Stimulated activated CD8-positive, alpha-beta memory T cell treated with anti-CD3 and anti-CD28 coated beads, Interleukin-2, amount 100 ng/mL, for 1 hour (primary cell): ENCODE results near the gene ACRBP.

Experiments
- DNase-seq, 2 donors: peaks; one replicate each; pipeline ENCODE4 v3.0.0-alpha.2; 2020; ENCODE audit warnings: low read depth in 2 of 2

ACRBP gene

DNA sequence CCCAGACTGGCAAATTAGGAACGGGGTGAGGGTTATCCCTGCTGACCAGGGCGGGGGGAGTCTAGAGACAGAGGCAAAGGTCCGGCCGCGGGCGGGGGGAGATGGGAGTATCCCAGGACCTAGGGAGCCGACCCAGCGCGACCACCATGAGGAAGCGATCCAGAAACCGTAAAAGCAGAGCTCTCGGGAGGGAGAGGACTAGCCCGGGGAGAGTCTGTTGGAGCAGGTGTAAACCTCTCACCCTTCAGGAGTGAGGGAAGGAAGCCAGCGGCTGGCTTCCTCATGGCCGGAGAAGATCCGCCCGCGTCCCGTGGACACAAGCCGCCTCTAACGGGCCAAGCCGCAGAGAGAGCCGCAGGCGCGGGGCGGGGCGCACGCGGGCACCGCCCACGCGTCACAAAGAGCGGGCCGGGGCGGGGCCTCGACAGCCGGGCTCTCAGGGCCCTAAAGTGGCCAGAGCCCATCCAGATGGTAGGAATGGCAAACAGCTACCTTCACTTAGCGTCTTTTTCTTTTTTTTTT is at the start of gene ACRBP:
Gene ACRBP (minus strand): TSS at position 350 of the 522 bp plus-strand sequence. CDS start 66 bp downstream, at position 284.
- no peak for DNase-seq

DNA sequence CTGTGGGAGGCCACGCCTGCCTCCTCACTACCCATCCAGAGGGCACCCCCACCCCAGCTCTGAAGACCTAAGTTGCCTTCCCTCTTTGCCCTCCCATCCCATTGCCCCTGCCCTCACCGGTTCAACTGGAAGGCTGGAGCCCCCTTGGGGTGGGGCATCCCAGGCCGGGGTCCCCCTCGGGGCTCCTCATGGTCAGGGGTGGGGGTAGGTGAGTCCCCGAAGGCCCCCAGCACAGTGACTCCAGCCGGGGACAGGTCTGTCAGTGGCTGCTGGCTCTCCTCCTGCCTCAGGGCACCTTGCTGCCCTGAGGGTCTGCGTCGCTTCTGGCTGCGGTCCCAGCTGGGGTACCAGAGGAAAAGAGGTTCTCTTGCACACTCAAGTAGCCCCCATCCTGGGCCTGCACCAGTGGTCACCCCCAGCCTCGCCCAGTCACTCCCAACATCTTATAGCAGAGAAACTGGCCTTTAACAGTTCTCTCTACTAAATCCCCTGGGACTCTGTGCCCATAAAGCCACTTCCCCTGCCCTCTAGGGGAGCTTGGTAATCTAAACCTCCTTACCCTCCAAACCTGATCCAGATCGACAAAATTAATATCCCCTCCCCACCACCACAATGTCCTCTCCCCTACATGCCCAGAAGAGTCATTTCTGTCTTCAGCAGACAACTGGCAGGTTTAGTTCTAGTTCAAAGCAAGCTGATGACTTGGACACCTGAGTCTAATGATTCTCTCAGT is 48.2 kb upstream of the ACRBP start:
- DNase-seq: no peak

DNA sequence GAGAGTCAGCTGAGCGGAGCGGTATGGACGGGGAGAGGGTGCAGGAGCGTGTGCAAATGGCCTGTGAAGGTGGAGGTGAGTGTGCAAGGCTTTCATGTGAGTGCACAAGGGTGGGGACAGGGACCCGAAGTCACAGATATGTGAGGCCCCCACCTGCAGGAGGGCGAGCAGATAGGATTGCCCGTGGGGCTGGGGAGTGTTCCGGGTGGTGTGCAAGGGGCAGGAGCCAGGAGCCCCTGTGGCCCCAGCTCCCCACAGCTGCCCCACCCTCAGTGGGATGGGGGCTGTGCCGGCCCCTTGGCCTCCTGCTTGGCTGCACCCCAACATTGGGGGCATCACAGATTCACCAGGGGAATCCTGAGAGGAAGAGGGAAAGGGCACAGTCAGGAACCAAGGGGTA is 47.5 kb upstream of the ACRBP start:
- no peak for DNase-seq

DNA sequence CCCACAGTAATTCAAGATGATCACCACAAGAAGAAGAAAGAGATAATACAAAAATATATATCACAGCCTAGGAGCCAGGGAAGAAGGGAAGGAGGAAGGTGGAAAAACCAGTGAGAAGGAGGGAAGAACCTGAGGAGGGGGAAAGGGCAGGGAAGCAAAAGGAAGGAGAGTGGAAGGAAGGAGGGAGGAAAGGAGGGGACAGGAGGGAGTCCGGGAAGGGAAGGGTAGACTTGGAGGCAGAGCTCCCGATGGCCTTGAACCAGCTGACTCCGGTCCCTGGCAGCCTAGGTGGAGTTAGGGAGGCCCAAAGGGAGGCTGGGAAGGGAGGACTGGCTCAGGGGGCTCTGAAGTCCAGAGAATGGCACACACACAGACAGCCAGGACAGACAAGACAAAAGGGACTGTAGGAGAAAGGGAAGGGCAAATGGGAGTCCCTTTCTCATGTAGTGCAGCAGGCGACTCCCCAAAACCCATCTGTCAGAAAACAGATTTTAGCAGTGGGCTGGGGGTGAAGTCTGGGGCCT is 46.7 kb upstream of the ACRBP start:
- no peak for DNase-seq

DNA sequence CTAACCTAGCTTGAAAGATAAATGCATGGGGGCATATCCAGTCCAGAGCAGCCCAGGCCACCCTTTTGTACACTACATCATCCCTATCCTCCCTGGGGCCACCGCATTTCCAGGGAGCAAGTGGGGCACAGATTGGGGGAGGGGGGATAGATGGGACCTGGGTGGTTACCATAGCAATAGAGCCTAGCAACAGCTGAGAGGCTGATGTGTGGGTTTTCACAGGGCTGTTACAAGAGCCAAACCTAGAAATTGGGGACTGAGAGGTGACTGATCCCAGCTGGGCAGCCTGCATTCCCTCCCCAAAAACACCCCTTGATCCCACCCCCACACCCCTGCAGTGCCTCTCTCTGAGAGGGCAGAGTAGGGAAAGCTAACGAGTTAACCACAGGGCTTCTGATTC is 45.7 kb upstream of the ACRBP start:
- DNase-seq: no peak

DNA sequence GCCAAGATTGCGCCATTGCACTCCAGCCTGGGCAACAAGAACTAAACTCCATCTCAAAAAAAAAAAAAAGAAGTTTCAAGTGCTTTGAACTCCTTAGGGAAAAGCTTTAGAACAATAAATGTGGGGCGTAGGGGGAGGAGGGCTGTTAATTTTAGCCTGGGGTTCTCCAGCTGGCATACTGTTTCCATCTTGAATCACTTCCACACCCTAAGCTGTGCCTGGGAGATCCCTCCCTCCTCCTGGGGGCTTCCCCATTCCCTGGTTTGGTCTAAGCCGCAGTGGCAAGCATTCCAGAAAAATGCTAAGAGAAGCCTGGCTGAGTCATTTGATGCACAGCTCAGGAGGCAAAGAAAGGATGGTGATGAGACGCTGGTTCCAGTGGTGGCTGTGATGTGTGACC is 44.2 kb upstream of the ACRBP start:
- no peak for DNase-seq

DNA sequence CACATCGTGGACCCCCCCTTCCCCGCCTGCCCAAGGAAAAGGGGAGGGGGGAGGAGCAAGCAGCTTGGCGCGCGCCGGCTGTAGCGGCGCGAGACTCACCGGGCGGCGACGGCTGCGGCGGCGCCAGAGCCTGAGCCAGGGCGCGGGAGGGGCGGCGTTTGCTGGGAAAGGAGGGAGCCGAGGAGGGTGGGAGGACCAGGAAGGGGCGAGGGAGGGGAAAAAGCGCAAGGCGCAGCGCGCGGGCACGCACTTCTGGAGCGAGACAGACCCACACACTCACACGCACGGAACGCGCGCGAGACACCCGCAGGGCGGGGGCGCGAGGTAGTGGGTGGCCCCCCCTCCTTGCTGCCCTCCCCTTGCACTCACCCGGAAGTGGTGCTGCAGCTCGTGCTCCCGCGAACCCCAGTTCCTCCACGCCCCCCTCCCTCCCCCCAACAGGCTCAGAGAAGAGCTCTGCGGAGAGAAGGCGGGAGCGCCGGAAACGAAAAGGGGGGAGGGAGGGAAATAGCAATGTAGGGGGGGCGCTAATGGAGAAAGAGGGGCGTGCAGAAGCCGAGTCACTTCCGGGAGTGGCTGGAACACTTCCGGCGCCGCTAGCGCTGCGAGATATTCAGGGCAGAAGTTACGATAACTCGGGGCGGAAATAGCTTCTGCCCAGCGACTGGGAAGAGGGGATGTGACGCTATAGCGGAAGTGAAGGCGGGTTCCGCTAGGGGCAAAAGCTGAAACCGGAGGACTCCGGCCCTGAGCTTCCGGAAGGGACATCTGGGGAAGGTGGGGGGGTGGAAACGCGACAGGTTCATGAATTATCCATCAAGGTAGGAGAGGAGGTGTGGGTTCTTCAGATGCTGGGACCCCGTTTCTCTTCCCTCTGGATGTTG is 42.0 kb upstream of the ACRBP start, which contains the start of gene ZNF384:
Gene ZNF384 (minus strand): TSS at position 377 of the 884 bp plus-strand sequence. CDS start 9,855 bp downstream, outside the sequence.
- peak; percentile 89 to 91 for DNase-seq

DNA sequence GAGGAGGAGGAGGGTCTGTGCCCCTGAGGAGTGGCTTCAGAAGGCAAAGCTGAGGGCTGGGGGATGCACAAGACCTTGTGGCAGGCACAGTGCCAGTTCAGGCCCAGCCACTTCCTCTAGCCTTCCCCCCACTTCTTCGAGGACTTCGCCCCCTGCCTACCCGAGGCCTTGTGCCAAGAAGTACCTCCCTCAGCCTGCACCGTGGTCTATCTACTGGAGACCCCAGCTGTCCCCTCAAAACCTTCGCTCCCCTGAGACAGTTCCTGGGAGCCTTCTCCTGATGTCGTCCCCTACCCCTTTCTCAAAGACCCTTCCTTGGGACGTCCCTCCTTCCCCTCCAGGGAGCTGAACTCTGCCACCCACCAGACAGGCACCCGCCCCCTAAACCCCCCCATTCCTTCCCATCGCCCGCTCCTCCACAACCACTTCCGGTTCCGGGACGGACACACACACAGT is 41.3 kb upstream of the ACRBP start:
- DNase-seq: peak in 1 of 2 donors; percentile 21

DNA sequence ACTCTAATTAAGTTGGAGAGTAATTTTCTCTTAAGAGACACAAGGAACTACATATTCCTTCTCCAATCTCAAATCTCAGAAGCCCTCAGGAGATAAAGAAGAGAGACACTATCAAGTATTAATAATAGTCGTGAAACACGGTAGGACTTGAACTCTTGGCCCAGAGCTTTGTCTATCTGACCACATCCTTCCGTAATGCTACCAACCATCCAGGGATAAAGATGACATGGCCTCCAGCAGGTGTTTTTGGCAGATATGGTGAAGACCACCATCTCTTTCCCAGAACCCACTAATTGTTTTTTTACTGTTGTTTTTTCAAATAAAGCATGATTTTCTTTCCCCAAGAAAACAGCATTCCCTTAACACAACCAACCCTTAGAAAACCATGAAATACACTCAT is 38.6 kb upstream of the ACRBP start:
- no peak for DNase-seq

DNA sequence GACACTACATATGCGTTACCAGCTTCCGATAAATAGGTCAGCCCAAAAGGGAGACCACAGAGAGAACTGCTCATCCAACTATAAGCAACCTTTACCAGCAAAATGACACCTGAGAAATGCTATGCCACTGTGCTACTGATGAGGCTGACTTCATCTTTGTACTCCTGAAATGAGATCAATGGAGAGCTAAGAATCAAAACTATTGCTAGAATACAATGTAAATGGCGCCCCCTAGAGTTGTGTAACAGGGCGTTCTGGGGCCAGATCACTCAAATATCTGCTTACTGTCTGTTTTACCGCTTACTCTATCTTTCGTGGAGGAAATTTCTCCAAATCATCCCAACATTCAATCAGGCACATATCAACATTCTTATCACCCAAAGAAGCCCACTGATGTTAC is 37.4 kb upstream of the ACRBP start:
- DNase-seq: no peak

DNA sequence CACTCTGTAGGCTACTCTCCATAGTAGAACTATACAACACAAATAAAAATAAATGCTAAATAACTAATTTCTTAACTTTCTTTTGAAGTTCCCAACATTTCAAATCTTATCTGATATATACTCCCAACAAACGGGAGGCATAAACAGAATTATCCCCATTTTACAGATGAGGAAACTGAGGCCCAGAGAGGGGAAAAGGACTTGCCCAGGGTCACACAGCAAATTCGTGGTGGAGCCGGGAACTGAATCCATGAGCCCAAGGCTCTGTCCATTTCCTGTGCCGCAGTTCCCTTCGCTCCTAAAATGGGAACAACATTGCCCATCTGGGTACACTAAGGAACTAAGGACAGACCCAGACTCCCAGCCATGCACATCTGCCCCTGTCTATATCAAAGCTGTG is 29.7 kb upstream of the ACRBP start:
- DNase-seq: no peak

DNA sequence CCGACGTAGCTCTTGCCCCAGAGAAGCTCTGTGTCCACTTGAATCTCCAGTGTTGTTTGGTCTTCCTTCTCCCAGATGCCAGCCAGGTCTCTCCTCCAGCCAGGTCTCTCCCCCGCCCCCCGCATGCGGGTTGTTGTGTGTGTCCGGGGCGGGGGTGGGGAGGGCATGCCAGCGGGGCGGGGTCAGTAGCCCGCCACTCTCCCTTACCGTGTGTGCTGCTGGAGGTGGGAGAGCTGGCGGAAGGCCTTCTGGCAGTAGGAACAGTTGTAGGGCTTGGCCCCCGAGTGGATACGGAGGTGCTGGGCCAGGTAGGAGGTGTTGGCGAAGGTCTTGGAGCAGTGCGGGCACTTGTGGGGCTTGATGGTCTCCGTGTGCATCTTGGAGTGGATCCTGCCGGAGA is 24.9 kb upstream of the ACRBP start:
- DNase-seq: no peak

DNA sequence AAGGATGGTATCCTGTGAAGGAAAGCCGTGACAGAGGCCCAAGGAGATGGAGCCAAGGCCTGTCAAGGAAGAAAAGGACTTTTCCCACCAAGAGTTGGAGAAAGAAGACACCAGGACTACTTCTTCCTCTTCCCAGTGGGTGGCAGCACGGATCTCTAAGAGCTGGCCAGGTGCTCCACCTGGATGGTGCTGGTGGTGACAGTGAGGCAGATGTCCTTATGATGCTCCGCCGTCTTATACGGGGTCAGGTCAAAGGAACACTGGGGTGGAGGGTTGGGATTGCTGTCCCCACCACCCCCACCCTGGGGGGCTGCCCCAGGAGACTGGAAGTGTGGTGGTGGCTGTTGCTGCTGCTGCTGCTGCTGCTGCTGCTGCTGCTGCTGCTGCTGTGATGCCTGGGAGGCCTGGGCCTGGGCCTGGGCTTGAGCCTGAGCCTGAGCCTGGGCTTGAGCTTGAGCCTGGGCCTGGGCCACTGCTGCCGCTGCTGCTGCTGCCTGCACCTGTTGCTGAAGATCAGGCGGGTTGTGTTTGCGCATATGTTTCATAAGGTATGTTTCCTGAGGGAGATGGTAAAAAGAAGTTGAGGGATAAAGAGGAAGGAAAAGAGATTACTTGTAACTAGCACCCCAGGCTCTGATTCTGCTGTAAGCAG is 20.5 kb upstream of the ACRBP start:
- no peak for DNase-seq

DNA sequence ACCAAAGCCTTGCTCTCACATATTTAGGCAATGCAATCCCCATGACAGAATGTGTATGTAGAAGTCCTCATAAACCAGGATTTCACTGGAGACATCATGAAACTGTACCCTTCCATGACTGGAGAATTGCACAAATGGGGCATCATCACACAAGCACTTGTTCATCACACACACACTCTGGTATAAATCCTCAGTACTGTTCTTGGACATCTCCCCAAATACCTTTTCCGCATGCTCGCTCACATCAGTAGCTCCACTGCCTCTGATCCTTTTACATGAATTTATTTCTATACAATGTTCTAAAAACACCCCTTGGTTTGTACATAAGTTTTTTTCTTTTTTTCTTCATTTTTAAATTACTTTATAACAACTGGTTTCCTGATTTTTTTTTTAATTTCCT is 19.0 kb upstream of the ACRBP start:
- DNase-seq: no peak

DNA sequence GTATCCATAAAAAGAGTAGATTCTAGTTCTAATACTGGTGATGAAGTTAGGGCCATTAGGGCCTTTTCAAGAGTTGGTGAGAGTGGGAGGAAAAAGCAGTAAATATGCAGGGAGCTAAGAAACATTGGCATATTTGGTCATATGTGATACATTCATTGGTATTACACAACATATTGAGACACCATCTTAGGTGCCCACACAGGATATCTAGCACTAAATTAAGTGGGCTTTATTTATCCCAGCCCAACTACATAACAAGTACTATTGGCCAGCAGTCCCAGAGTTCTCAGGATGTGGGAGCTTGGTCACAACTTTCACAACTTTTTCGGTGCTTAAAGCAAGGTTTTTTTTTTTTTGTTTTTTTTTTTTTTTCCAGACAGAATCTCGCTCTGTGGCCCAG is 17.7 kb upstream of the ACRBP start:
- no peak for DNase-seq

DNA sequence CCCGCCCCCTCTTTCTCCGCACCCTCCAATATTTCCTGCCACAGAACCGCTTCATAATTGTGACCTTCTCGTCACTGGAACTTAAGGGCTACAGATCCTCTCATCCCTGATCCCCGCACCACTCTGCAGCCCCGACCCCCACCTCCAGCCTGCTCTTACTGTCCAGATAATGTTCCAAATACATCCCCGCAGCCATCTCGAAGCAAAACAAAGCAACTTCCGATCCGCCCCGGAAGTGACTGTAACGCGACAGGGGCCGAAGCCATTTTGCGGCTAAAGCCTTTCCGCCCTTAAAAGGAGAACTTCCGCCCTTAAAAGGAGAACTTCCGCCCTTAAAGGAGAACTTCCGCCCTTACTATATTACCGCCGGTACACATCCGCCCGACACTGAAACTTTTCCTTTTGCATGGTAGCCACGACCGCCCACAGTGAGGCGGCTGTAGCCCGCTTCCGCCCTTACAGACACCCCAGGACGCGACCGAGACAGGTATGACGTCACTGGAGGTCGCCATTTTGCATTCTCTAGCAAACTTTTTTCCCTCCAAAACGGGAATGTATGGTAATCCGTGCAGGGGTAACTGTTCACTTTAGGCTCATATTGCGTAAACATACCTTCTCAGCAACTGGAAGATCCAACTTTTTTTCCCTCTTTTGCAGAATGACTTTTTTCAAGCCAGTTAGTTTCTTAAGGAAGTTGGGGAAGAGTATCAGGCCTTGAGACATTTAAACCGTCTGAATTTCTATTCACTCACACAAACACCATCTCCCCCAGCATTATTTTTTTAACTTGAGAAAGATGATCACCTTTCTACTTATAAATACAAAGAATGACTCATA is 15.9 kb upstream of the ACRBP start, which contains the start of gene ING4:
Gene ING4 (minus strand): TSS at position 214 of the 837 bp plus-strand sequence. CDS start 18 bp downstream, at position 196.
- peak; percentile 87 to 91 for DNase-seq

DNA sequence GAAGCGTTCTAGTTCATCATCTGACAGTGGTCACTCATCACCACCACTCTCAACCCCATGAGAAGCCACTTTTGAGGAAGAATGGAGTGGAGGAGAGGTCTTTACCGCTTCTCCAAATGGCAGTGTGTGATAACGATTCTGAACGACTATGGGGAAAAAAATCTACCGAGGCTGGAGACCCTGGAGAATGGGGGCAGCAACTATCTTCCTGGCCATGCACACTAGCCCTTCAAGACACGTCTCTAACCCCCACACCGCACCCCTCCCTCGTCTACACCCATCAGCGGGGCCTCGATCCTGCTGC is 15.3 kb upstream of the ACRBP start:
- no peak for DNase-seq

DNA sequence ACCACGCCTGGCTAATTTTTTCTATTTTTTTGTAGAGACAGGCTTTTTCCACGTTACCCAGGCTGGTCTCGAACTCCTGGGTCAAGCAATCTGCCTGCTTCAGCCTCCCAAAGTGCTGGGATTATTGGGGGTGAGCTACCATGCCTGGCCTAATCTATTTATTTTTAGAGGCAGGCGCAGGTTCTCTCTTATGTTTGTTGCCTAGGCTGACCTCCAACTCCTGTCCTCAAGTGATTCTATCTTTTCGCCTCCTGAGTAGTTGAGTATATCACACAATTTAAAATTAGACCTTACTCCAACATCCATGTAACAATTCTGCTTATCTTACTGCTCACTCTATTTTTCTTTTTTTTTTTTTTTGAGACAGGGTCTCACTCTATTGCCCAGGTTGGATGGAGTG is 6.8 kb upstream of the ACRBP start:
- no peak for DNase-seq

DNA sequence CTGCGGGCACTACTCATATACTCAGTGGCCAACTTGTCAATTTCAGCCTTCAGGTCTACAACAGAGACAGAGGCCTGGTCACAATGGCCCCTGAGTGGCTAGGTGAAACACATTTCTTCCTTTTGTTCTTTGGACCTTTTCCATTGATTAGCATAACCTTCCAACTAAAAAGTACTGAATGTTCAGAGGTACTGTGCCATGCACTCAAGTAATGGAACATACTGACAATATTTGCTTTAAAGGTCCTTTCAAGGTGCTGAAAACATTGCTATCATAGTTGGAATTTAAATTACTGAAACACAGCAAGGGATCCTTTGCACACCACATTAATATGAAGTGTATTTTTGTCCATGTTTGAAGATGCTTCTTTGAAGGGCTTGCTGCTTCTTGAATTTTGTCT is 6.1 kb upstream of the ACRBP start:
- DNase-seq: no peak

DNA sequence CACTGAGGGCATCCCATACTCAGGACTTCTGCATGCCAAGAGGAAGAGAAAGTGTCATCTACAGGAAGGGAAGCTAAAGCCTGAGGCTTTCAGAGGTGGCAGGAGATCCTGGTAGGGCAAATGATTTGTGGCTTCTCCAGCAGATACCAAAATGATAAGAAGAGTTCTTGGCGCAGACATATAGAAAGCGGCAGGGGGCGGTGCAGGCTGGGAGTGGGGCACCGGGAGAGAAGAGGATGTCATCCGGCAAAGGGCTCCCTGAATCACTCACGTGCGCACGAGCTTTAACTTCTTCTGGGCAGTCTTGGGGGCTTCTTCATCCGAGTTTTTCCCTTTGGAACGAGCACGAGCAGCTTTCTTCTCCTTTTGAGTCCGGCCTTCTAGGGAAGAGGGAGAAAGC is 5.2 kb upstream of the ACRBP start:
- no peak for DNase-seq

DNA sequence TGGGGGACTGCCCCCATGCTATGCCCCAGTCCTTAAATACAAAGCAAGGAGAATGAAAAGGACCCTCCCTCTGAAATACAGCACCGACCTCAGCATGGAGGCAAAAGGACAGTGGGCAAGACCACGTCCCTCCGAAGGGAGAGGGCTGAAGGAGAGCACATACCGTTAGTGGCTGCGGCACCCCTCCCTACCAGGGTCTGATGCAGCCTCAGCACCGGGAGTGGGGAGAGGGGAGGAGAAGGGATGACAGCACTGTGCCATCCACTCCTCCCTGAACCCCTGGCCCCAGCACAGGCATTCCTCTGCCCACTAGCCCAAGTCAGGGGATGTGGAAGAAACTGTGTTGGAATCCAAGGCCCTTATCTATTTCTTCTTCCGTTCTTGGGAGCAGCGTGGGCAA is 3.6 kb upstream of the ACRBP start:
- no peak for DNase-seq
